ENCODE data around the gene CDO1.
"Not testable (repeated sequence)": the region's sequence is repeated elsewhere in the genome, so short reads cannot be mapped to it uniquely, and the experiment has no call there.

The CDO1 gene

GRCh38 chr5:115825948-115826347 lies 9.5 kb upstream of the CDO1 start:
- no peak for DNase-seq

- not testable (repeated sequence) for DNase-seq
Observed at GRCh38 chr5:115824983-115825382, 8.5 kb upstream of the CDO1 start.

GRCh38 chr5:115820846-115821245 lies 4.4 kb upstream of the CDO1 start:
- no peak for DNase-seq

- DNase-seq: no peak
Observed at GRCh38 chr5:115818821-115819220, 2.4 kb upstream of the CDO1 start.

GRCh38 chr5:115817386-115817785 lies 927 bp upstream of the CDO1 start:
- no peak for DNase-seq

GRCh38 chr5:115815693-115816225 lies 700 bp downstream of the CDO1 start:
- no peak for DNase-seq

- no peak for DNase-seq
Observed at GRCh38 chr5:115815006-115815692, 1.3 kb downstream of the CDO1 start.

- no peak for DNase-seq
Observed at GRCh38 chr5:115813719-115814118, 2.7 kb downstream of the CDO1 start.

- DNase-seq: no peak
Observed at GRCh38 chr5:115812372-115812771, 4.1 kb downstream of the CDO1 start.

GRCh38 chr5:115811406-115811805 lies 5.1 kb downstream of the CDO1 start:
- DNase-seq: no peak

GRCh38 chr5:115810761-115811160 lies 5.7 kb downstream of the CDO1 start:
- DNase-seq: no peak

GRCh38 chr5:115809946-115810345 lies 6.5 kb downstream of the CDO1 start:
- DNase-seq: no peak

- DNase-seq: not testable (repeated sequence)
Observed at GRCh38 chr5:115808066-115808465, 8.4 kb downstream of the CDO1 start.

- DNase-seq: no peak
Observed at GRCh38 chr5:115807654-115808052, 8.8 kb downstream of the CDO1 start.

- DNase-seq: no peak
Observed at GRCh38 chr5:115806986-115807653, 9.3 kb downstream of the CDO1 start.

GRCh38 chr5:115801984-115802383 lies 14.5 kb downstream of the CDO1 start:
- DNase-seq: no peak

- DNase-seq: no peak
Observed at GRCh38 chr5:115801152-115801551, 15.3 kb downstream of the CDO1 start.

- DNase-seq: no peak
Observed at GRCh38 chr5:115800108-115800507, 16.4 kb downstream of the CDO1 start.

GRCh38 chr5:115798252-115798651 lies 18.2 kb downstream of the CDO1 start:
- DNase-seq: no peak

GRCh38 chr5:115796656-115797055 lies 19.8 kb downstream of the CDO1 start:
- DNase-seq: no peak

- no peak for DNase-seq
Observed at GRCh38 chr5:115795700-115796099, 20.8 kb downstream of the CDO1 start.

GRCh38 chr5:115788440-115788839 lies 28.0 kb downstream of the CDO1 start:
- no peak for DNase-seq

GRCh38 chr5:115787426-115787825 lies 29.0 kb downstream of the CDO1 start:
- no peak for DNase-seq

- no peak for DNase-seq
Observed at GRCh38 chr5:115785381-115786065, 30.9 kb downstream of the CDO1 start.
